HG02970 (cell line): ENCODE data around the gene CD1C.
"Not testable (repeated sequence)": the region's sequence is repeated elsewhere in the genome, so short reads cannot be mapped to it uniquely, and the experiment has no call there.

ENCODE experiments used
- ATAC-seq: cut with Tn5 transposase; IDR thresholded peaks from one replicate; pipeline ENCODE4 v1.9.1; 2021; ENCODE audit warnings: mild to moderate bottlenecking, moderate library complexity, moderate number of reproducible peaks; ENCODE audit not compliant: unreplicated experiment, low FRiP score

CD1C gene

GRCh38 chr1:158327481-158327880 is 37.8 kb downstream of the CD1C start:
- ATAC-seq: no peak

GRCh38 chr1:158328426-158328825 is 38.7 kb downstream of the CD1C start:
- ATAC-seq: no peak

GRCh38 chr1:158329300-158329699 is 39.6 kb downstream of the CD1C start:
- no peak for ATAC-seq

GRCh38 chr1:158329733-158330132 is 40.0 kb downstream of the CD1C start:
- ATAC-seq: no peak

- no peak for ATAC-seq
Observed at GRCh38 chr1:158330391-158331105, 40.8 kb downstream of the CD1C start.

- no peak for ATAC-seq
Observed at GRCh38 chr1:158331106-158331425, 41.3 kb downstream of the CD1C start.

- ATAC-seq: no peak
Observed at GRCh38 chr1:158331481-158332150, 41.9 kb downstream of the CD1C start, which contains the start of gene CD1B. TSS of gene CD1B (minus strand) at chr1:158331531. CDS start at chr1:158331423, 108 bp downstream.

- no peak for ATAC-seq
Observed at GRCh38 chr1:158333405-158334155, 43.9 kb downstream of the CD1C start.

GRCh38 chr1:158334526-158335212 is 44.9 kb downstream of the CD1C start:
- no peak for ATAC-seq

- no peak for ATAC-seq
Observed at GRCh38 chr1:158335213-158335532, 45.5 kb downstream of the CD1C start.

GRCh38 chr1:158336413-158336812 is 46.7 kb downstream of the CD1C start:
- not testable (repeated sequence) for ATAC-seq
